ENCODE results near the gene MOAP1.

DNA sequence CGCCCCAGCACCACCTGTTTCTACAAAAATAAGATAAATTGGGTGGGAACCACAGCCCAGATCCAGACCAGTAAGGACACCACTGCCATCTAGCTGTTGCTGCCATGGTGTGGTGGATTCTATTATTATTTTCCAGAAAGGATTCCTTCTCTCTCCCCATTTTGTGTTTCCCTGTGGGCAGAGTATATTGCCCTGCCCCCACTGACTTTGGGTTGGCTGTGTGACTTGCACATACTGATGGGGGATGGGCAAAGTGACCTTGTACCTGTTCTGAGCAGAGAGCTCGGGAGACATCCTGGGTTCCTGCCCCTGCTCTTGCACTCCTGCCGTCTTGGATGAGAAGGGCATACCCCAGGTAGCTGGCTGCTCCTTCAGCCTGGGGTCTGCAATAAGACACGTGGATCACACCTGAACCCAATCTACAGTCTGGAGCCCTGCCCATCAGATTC lies 24.3 kb downstream of the MOAP1 start:
- no peak for TF ChIP-seq POLR2AphosphoS5 (IDR thresholded peaks at IDR 0.05)
- no peak for TF ChIP-seq POLR2A (IDR thresholded peaks at IDR 0.05)

Measured in breast epithelium (tissue), 3 donors.